OCI-LY1 (cell line): ENCODE results near the gene REEP5.

Source experiments
- CTCF ChIP-seq: fragments of 200-600 bp; sonication (generic), shearing (Covaris generic); IDR thresholded peaks from 2 replicates; pipeline ENCODE4 v1.5.1; 2017; ENCODE audit warnings: mild to moderate bottlenecking, antibody characterized with exemption, low read length, moderate library complexity, mixed read lengths
- EZH2 ChIP-seq: fragments of 200-600 bp; sonication (generic), shearing (Covaris generic); IDR thresholded peaks from 2 replicates; pipeline ENCODE4 v1.8.0; 2017; ENCODE audit warnings: borderline replicate concordance, mixed run types, mild to moderate bottlenecking, antibody characterized with exemption, low read length, moderate library complexity, mixed read lengths

- no peak for TF ChIP-seq CTCF
- no peak for TF ChIP-seq EZH2
Measured at GRCh38 chr5:112860929-112861637, 60.9 kb downstream of the REEP5 start, which contains the start of gene SRP19.
